Lung (tissue), 12 donors: Measurements from ENCODE around the gene ASB2. TPM values are rescaled to one million over a fixed set of nuclear protein-coding genes. Genes with fewer than 3 reads are reported as not detected.

ENCODE experiments used
- ATAC-seq: fragments of 200-7000 bp; cut with Tn5 transposase; one replicate; pipeline ENCODE4 v1.9.1; 2020; ENCODE audit warnings: moderate number of reproducible peaks; ENCODE audit not compliant: insufficient read depth, low FRiP score
- DNase-seq, 3 donors: peaks; one replicate each; pipeline ENCODE4 v3.0.0-alpha.2; 2013 to 2017
- H3K27ac ChIP-seq, 2 donors: one replicate each; pipeline ENCODE4 v1.5.1; 2013; ENCODE audit warnings: mild to moderate bottlenecking in 2 of 2, moderate library complexity in 2 of 2, control low read depth in 1 of 2, inconsistent platforms in 1 of 2, low read depth in 1 of 2, low read length in 1 of 2
- H3K27me3 ChIP-seq, 3 donors: one replicate each; pipeline ENCODE4 v1.5.1; 2013; ENCODE audit warnings: low read length in 2 of 3; ENCODE audit not compliant: control insufficient read depth in 3 of 3, insufficient read depth in 3 of 3
- H3K36me3 ChIP-seq, 4 donors: one replicate each; pipeline ENCODE4 v1.5.1; 2013; ENCODE audit warnings: low read length in 4 of 4, mild to moderate bottlenecking in 1 of 4, moderate library complexity in 1 of 4; ENCODE audit not compliant: control insufficient read depth in 4 of 4, insufficient read depth in 4 of 4
- H3K4me1 ChIP-seq, 5 donors: one replicate each; pipeline ENCODE4 v1.5.1; 2013; ENCODE audit warnings: low read length in 5 of 5, mild to moderate bottlenecking in 2 of 5, moderate library complexity in 1 of 5; ENCODE audit not compliant: control insufficient read depth in 5 of 5, insufficient read depth in 5 of 5
- H3K4me3 ChIP-seq: one replicate; pipeline ENCODE4 v1.5.1; 2013; ENCODE audit warnings: mild to moderate bottlenecking, control low read depth, moderate library complexity
- H3K9ac ChIP-seq, 2 donors: one replicate each; pipeline ENCODE4 v1.5.1; 2013; ENCODE audit warnings: low read length in 2 of 2, control low read depth in 1 of 2; ENCODE audit not compliant: insufficient read depth in 1 of 2
- H3K9me3 ChIP-seq, 4 donors: one replicate each; pipeline ENCODE4 v1.5.1; 2013; ENCODE audit warnings: low read length in 3 of 4, mild to moderate bottlenecking in 1 of 4, moderate library complexity in 1 of 4; ENCODE audit not compliant: control insufficient read depth in 4 of 4, insufficient read depth in 3 of 4
- CTCF ChIP-seq: IDR thresholded peaks from 2 replicates; pipeline ENCODE4 v1.5.1; 2012; ENCODE audit warnings: mild to moderate bottlenecking; ENCODE audit errors: control extremely low read depth, extremely low read depth
- WGBS, 2 donors: extraction: QIAGEN DNeasy Blood & Tissue Kit; methylation state at CpG; one replicate each; pipeline ENCODE4 v1.1.7; 2013; 5-methylcytosine and 5-hydroxymethylcytosine counted together
- polyA plus RNA-seq, 2 donors: library from polyadenylated mRNA; stranded (reverse); fragments of 200-250 nt; gene quantifications; one replicate each; pipeline ENCODE4 v1.2.1, GENCODE V29; 2013
- total RNA-seq, 2 donors: library from RNA; depleted of rRNA in 1 of 2; stranded (reverse); fragments of >200 nt in 1 of 2; gene quantifications; one replicate each; pipeline ENCODE4 v1.2.1, GENCODE V29; 2014 to 2021
- donor health status: control.
- donor health status: control.
- donor health status: Bipolar disorder and iron deficiency.
- donor health status: healthy.
- donor health status: DM: yes; HTN: yes; CAD: no.

The ASB2 gene
- total and polyA plus RNA-seq, 4 donors: 1.8 to 3.7 (median 2.6) TPM

- TF ChIP-seq CTCF: no peak
- H3K4me1 ChIP-seq: peaks cover 0 to 15% (median 7%) of the 10 kb centered on the region in 5 donors
- DNase-seq (no peak), ATAC-seq (no peak)
- no peak overlapping the region for H3K9ac ChIP-seq
- peaks cover 0 to 2% (median 0%) of the 10 kb centered on the region in 4 donors for H3K9me3 ChIP-seq
- 75 to 77% methylated on average over 11 of the region's 11 CpGs for WGBS, 2 donors
- no peaks in the 10 kb centered on the region for H3K36me3 ChIP-seq
- H3K4me3 ChIP-seq: no peak overlapping the region
- H3K27me3 ChIP-seq: peaks cover 0 to 4% (median 0%) of the 10 kb centered on the region in 3 donors
- no peak overlapping the region for H3K27ac ChIP-seq
Measured at GRCh38 chr14:93977790-93978581, 1.6 kb upstream of the ASB2 start.

- DNase-seq: no peak
- no peak overlapping the region for H3K4me3 ChIP-seq
- 72 to 85% methylated on average over 5 of the region's 5 CpGs for WGBS, 2 donors
- peak overlapping the region in 1 of 2 donors; percentile 84 for H3K27ac ChIP-seq
- peaks cover 0 to 4% (median 0%) of the 10 kb centered on the region in 3 donors for H3K27me3 ChIP-seq
- no peak overlapping the region for H3K9ac ChIP-seq
- no peak for TF ChIP-seq CTCF
- H3K36me3 ChIP-seq: no peaks in the 10 kb centered on the region
- H3K9me3 ChIP-seq: peaks cover 0 to 2% (median 0%) of the 10 kb centered on the region in 4 donors
- H3K4me1 ChIP-seq: peaks cover 0 to 12% (median 7%) of the 10 kb centered on the region in 5 donors
- no peak for ATAC-seq
Measured at GRCh38 chr14:93977171-93977570, 801 bp upstream of the ASB2 start.

- no peak for TF ChIP-seq CTCF
- 65 to 76% methylated on average over 9 of the region's 9 CpGs for WGBS, 2 donors
- peak overlapping the region in 1 of 2 donors; percentile 84 for H3K27ac ChIP-seq
- ATAC-seq (no peak), DNase-seq (no peak)
- H3K4me3 ChIP-seq: no peak overlapping the region
- peaks cover 0 to 2% (median 0%) of the 10 kb centered on the region in 4 donors for H3K9me3 ChIP-seq
- H3K9ac ChIP-seq: no peak overlapping the region
- peaks cover 0 to 4% (median 0%) of the 10 kb centered on the region in 3 donors for H3K27me3 ChIP-seq
- peaks cover 0 to 8% (median 0%) of the 10 kb centered on the region in 5 donors for H3K4me1 ChIP-seq
- H3K36me3 ChIP-seq: no peaks in the 10 kb centered on the region
Measured at GRCh38 chr14:93975791-93976476, 436 bp downstream of the ASB2 start.
